ENCODE results near the gene GAS6.

GRCh38 chr13:113851826-113852535 lies 11.9 kb downstream of the GAS6 start:
- TF ChIP-seq CTCF (conservative IDR thresholded peaks at IDR 0.05) (no peak), EZH2 (IDR thresholded peaks at IDR 0.05; ENCODE audit: low read depth) (no peak)

Data from PC-9 (cell line).